Measurements from ENCODE around the gene TACR2.

- no peak for TF ChIP-seq CTCF (IDR thresholded peaks at IDR 0.05)
- TF ChIP-seq POLR2A (IDR thresholded peaks at IDR 0.05), result no peak
Measured at GRCh38 chr10:69367469-69367868, 49.2 kb downstream of the TACR2 start.

Measured in right lobe of liver (tissue), 4 donors.